ENCODE data around the gene ZYX. TPM values are rescaled to one million over a fixed set of nuclear protein-coding genes. Genes with fewer than 3 reads are reported as not detected.
"Not testable (repeated sequence)": the region's sequence is repeated elsewhere in the genome, so short reads cannot be mapped to it uniquely, and the experiment has no call there.

ZYX gene
- total RNA-seq, 1 experiment from 2014 or later, result 142 TPM

DNA sequence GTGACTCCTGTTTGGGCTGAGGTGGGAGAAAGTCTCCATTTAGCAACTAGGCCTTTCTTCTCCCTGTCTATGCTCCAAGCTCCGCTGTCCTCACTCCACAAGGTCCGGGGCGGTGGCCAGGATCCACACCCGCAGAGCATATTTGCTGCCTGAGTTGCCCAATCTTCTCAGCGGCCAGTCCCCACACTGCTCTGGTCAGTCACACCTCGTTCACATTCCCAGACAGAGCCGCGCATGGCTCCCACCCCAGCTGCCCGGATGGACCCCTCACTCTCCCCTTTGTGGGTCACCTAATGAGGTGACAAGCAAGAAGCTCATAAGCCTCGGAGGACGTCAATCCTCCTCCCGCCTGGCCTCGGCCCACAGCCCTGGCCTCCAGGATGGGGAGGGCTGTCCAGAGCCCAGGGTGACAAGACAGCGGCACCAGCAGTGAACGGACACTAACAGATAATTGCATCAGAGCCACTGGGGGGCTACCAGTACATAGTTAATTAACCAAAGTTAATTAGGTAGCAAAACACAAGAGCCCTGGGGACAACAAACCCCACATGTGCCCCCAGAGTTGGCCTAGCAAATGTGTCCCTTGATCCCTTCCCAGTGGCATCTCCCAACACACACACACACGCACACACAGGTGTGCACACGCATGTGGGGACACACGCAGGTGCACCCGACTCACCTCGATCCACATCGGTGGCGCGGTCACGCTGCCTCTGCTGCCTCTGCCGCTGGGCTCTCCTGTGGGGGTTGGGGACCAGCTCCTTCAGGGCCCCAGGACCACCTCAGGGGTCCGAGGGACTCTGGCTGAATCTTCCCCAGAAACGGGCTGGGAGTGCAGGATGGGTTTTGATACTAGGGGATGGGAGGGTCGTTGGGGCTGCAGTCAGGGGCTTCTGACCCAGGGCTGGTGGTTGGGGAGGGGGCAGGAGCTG lies 15.7 kb downstream of the ZYX start:
- no peak for DNase-seq (ENCODE audit: low read depth)

DNA sequence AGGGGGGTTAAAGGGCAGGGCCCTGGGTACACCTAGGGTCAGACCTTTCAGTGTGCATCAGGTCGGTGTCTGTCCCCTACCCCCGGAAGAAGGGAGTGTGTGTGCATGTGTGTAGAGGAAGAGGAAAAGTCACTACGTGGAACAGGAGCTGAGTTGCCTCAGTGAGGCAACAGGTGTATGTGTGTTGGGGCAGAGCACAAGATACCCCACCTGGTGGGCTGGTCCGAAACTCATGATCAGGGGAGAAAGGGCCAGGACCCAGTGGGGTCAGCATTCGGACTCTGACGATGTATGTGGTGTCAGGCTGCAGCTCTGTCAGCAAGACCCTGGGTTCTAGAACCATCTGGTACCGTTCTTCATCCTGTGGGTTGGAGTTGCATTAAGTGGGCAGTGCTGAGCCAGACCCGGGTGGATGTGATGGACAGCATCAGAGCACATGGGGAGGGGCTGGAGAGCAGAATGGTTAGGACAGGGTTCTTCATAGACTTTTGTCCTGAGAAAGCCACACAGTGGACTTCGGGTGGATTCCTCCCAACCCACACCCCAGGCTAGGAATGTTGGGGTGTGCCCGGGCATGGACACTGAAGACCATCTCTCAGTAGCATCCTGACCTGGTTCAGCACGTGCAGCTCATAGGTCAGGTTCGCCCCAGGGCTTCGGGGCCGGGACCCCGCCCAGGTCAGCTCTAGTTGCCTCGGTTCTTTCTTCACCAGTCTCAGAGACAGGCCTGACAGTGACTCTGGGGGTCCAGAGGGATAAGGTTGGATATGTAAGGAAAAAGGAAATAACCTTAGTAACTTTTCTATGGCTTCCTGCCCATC lies 16.8 kb downstream of the ZYX start:
- DNase-seq (ENCODE audit: low read depth), result no peak

DNA sequence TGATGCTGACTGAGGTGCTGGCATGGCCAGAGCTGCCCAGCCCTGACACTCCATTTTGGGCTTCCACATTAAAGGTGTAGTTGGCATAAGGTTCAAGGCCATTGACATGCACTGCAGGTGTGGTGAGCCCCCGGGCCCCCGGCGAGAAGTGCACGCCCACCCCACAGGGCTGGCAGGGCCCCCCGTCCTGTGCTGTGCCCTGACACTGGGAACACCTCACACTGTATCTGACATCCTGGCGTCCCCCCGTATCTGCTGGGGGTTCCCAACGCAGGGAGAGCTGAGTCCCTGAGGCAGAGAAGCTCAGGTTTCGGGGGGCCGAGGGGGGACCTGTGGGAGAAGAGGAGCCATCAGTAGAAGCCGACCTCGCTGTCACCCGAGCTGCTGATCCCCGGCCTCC lies 17.5 kb downstream of the ZYX start:
- no peak for DNase-seq (ENCODE audit: low read depth)

DNA sequence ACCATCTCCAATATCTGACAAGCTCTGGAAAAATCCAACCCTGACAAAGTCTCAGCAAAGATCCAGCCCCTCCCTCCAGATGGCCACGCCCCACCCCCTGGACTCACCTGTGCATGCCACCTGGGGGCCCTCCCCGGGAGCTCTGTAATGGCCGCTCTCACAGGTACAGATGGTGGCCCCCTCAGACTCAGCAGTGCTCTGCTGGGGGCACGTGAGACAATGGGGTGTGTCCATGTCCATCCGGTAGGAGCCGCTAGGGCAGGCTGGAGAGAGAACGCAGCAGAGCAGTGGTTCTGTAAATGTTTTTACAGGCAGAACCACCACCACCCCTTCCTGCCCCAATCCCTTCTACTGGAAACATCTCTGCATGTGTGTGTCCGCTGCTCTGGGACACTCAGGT lies 18.0 kb downstream of the ZYX start:
- DNase-seq (ENCODE audit: low read depth), result no peak

DNA sequence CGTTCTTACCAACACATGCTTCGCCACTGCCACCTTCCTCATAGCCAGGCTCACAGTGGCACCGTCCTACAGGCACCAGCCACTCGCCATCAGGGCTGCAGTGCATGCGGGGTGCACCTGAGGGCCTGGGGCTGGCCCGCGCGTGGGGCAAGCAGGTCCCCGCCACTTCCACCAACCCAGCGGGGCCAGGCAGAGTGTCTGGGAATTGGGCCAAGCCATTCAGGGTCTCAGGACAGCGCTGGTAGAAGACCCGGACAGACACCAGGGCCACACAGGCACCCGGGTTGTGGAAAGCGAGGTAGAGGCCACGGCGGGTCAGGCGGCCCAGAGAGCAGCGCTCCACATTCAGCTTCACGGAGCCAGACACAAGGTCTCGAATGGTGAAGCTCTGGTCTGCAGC lies 18.5 kb downstream of the ZYX start:
- no peak for DNase-seq (ENCODE audit: low read depth)

DNA sequence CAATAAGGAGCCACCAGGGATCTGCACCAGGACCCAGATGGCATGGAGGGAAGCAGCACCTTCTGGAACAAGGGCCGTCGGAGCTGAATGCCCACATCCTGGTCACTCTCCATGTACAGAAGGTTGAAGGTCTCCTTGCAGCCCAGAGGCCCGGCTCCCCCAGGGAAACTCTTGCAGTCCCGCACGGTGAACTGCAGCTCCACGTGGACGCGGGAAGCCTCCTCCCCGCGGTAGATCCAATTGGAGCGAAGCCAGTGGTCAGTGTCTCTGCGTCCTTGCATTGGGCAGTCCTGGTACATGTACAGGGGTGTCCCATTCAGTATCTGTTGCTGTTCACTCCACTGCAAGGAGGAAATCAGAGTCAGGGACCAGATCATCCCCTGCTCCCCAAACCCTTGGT lies 20.1 kb downstream of the ZYX start:
- DNase-seq (ENCODE audit: low read depth), result no peak

DNA sequence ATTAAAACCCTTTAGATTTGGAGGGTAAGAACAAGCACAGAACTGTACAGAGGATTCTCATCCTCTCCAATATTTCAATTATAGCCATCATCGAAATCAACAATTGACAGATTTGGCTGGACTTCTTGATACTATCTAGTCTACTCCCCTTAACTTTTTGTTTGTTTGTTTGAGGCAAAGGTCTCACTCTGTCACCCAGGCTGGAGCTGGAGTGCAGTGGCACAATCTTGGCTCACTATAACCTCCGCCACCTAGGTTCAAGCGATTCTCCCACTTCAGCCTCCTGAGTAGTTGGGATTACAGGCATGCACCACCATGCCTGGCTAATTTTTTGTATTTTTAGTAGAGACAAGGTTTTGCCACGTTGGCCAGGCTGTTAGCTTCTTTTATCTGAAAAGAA lies 21.1 kb downstream of the ZYX start:
- not testable (repeated sequence) for DNase-seq (ENCODE audit: low read depth)

DNA sequence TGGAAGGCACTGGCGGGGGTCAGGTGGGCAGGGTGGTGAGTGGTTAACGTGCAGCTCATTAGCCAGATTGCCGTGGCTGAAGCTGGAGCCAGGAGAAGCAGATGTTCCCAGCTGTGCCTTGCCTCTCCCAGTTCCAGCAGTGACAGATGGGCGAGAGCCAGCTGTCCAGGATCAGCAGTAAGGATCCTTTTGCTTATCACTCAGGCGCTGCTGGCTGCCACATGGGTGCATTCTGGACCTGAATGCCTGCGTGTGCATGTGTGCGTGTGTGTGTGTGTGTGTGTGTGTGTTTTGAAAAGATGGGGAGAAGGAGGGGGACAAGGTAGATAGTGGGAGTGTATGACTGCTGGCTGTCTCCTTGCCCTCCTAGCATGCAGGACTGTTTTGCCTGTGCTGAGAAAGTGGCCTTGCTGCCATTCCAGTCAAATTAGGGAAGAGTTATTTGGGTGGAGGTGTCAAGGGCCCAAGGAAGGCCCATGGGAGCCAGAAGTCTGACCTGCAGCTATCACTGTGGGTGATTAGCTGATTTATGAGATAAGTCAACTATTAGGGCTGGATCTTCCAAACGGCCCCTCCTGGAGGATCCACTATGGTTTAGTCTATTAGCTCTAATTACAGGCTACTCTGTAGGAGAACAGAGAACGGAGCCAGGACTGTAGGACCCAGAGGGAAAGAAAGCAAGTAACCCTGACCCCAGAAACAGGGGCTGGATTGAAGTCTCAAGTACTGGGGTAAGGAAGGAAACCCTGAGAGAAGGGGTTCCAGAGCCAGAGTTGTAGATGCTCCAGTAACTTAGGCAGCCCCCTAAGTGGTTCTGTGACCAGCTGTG lies 24.2 kb downstream of the ZYX start:
- DNase-seq (ENCODE audit: low read depth), result peak; percentile 38

DNA sequence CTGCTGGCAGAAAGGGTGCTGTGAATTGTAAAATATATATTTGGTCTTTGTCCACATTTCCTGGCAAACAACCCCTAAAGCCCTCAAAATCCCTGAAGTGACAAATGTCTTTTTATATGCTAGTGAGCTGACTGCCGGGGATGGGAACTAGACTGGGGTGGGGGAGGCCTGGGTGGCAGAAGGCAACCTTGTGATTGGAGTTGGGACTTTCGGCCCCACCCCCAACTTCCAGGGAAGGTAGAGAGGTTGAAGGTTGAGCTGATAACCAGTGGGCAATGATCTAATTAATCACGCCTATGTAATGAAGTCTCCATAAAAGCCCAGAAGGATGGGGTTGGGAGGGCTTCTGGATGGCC lies 24.8 kb downstream of the ZYX start:
- no peak for DNase-seq (ENCODE audit: low read depth)

DNA sequence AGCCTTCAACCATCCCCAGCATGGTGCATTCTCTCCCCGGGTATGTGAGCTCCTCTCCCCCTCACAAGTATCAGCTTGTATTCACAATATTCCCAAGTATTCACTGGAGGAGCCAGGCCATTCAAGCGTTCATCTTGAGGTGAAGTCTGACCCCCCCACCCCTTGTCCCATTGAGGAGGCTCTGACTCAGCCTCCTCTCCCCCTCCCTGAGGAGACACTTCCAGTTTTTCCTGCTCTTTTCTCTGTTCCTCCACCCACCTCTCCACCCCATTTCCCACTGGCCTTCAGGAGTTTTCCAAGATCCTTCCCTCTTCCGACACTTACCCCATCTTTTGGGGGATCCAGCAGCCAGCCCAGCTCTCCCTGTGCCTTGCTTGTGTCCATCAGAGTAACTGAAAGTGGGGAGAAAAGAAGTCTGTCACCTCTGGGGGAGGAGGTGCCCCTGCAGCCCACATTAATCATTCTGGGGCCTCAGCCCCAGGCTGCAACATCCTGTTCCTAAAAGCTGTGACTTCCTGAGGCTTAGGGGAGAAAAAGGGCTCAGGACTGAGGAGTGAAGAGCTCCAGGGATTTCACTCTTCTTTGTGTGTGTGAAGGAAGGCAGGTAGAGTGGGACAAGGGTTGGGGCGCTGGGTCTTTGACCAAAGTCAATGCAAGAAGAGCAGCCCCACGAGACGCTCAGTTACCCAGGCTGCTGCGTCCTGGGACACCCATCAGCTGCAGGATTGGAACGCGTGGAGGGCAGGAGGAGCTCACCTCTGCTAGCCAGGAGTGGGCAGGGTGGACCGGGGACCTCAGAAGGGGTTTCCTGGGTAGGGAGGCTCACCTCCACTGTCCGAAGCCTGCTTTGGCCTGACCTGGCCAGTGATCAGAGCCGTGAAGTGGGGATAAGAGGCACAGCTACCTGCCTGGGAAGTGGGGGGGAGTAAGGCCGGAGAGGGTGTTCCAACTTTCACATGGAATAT lies 26.4 kb downstream of the ZYX start:
- DNase-seq (ENCODE audit: low read depth), result no peak

DNA sequence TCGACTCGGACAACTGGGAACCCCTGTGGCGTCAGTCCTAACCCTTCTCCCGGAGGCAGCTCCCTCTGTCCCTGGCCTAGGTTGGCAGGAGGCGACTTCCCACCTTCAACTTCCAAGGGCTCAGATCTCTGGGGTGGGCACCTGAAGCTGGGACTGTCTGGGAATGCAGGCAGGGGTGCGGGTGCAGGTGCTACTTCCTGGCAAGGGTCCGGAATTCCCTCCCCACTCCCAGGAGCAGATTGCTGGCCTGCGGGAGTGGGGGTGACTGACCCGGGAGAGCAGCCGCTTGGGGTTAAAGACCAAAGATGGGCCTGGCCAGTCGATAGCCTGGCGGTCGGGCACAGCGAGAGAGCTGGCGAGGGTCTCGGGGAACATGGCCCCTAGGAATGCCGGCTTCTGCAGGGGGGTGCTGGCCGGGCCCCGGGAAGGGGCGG lies 27.1 kb downstream of the ZYX start:
- no peak for DNase-seq (ENCODE audit: low read depth)

DNA sequence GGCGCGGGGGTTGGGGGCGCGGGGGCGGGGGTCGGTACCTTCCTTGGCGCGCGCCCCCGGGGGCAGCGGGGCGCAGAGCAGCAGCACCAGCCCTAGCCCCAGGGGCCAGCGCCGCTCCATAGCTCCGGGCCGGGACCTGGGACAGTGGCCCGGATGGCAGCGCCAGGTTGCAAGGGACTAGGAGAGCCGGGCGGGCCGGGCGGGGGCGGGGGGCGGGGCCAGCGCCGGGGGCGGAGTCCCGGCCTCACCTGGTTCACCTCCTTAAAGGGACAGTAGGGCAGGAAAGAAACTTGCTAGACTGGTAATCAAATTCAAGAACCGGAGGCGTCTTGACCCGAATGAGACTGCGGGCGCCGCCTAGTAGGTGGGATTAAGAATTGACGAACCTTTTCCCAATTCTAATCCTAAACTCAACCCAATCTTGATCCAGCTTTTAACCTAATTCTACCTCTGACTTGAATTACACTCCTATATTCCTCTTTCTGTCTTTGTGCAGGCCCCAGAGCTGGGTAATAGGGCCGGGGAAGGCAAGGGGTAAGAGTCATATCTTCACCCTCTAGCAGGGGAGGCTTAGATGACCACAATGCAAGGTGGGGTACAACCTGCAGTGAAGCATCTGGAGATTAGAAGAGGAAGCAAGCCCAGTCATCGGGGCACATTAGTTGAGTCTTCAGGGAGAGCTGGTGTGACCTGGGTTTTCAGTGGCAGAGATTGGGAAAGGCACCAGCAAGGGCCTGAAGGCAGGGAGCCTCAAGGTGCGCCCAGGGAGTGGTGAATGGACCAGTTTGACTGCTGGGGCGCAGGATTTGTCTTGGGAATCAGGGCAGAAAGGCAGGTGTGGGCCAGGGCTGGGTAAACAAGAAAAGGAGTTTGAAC lies 27.8 kb downstream of the ZYX start, which contains the start of gene EPHA1:
Gene EPHA1 (minus strand): TSS at position 171 of the 876 bp plus-strand sequence. CDS start 51 bp downstream, at position 120.
- no peak for DNase-seq (ENCODE audit: low read depth)

DNA sequence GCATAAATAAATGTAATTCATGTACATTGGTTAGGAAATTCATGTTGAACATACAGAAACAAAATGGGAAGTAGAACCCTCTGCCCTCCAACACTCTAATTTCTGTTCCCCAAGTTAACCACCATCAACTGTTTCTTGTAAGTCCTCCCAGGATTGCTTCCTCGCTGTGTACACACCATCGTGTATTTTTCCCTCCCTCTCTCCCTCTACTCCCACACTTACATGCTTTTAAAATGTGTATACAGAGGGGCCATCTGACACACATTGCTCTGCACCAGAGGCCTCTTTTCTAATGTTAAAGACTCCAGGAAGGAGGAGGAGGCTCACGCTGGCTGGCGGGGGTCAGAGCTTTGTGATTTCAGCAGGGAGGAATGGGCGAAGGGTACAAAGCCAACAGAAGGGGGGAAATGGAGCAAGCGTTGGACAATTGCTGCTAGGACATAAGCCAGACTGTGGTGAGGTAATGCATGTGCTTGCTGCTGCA lies 29.4 kb downstream of the ZYX start:
- no peak for DNase-seq (ENCODE audit: low read depth)

GRCh38 chr7:143411976-143412708 lies 31.0 kb downstream of the ZYX start:
- DNase-seq (ENCODE audit: low read depth), result no peak

GRCh38 chr7:143413123-143413522 lies 32.0 kb downstream of the ZYX start:
- DNase-seq (ENCODE audit: low read depth), result no peak

- not testable (repeated sequence) for DNase-seq (ENCODE audit: low read depth)
Observed at GRCh38 chr7:143415209-143415608, 34.1 kb downstream of the ZYX start.

- peak; percentile 50 for DNase-seq (ENCODE audit: low read depth)
Observed at GRCh38 chr7:143415742-143416397, 34.7 kb downstream of the ZYX start.

GRCh38 chr7:143416565-143417149 lies 35.5 kb downstream of the ZYX start:
- peak; percentile 55 for DNase-seq (ENCODE audit: low read depth)
